HPDE6-E6E7 (cell line): Measurements from ENCODE around the gene SERPINF2.
"Not testable (repeated sequence)": the region's sequence is repeated elsewhere in the genome, so short reads cannot be mapped to it uniquely, and the experiment has no call there.

Experiments
- DNase-seq: peaks from one replicate; pipeline ENCODE4 v3.0.0; 2011; ENCODE audit warnings: missing footprints; ENCODE audit errors: extremely low spot score

SERPINF2 gene

GRCh38 chr17:1762901-1763898 lies 20.5 kb downstream of the SERPINF2 start:
- no peak for DNase-seq

GRCh38 chr17:1764284-1764683 lies 21.6 kb downstream of the SERPINF2 start:
- peak; percentile 47 for DNase-seq

GRCh38 chr17:1764705-1765104 lies 22.0 kb downstream of the SERPINF2 start:
- DNase-seq, result not testable (repeated sequence)

- DNase-seq, result no peak
These were observed 22.9 kb downstream of the SERPINF2 start for GRCh38 chr17:1765576-1765975.

GRCh38 chr17:1766382-1767135 lies 23.9 kb downstream of the SERPINF2 start:
- no peak for DNase-seq

GRCh38 chr17:1767358-1767757 lies 24.7 kb downstream of the SERPINF2 start:
- no peak for DNase-seq

- peak; percentile 88 for DNase-seq
These were observed 27.3 kb downstream of the SERPINF2 start for GRCh38 chr17:1769822-1770477.

- DNase-seq, result not testable (repeated sequence)
These were observed 30.5 kb downstream of the SERPINF2 start for GRCh38 chr17:1773000-1773695.

- DNase-seq, result no peak
These were observed 31.1 kb downstream of the SERPINF2 start for GRCh38 chr17:1773696-1774181.

GRCh38 chr17:1774390-1775176 lies 31.9 kb downstream of the SERPINF2 start:
- DNase-seq, result no peak

- no peak for DNase-seq
These were observed 33.7 kb downstream of the SERPINF2 start for GRCh38 chr17:1776328-1776727.

GRCh38 chr17:1776857-1777256 lies 34.2 kb downstream of the SERPINF2 start:
- DNase-seq, result no peak

GRCh38 chr17:1779571-1780131 lies 37.0 kb downstream of the SERPINF2 start:
- peak; percentile 57 for DNase-seq

GRCh38 chr17:1782171-1782567 lies 39.5 kb downstream of the SERPINF2 start:
- DNase-seq, result no peak

- DNase-seq, result no peak
These were observed 40.6 kb downstream of the SERPINF2 start for GRCh38 chr17:1783271-1783670.

- DNase-seq, result no peak
These were observed 41.4 kb downstream of the SERPINF2 start for GRCh38 chr17:1783834-1784611.

GRCh38 chr17:1785930-1786329 lies 43.3 kb downstream of the SERPINF2 start:
- DNase-seq, result no peak

GRCh38 chr17:1786708-1787107 lies 44.0 kb downstream of the SERPINF2 start:
- DNase-seq, result no peak

GRCh38 chr17:1787301-1787902 lies 44.7 kb downstream of the SERPINF2 start:
- DNase-seq, result peak; percentile 98
